Prostate gland (tissue), 2 donors: ENCODE measurements around the gene ENOSF1.

Experiments
- CTCF ChIP-seq, 4 experiments: fragments of 200-600 bp in 2 of 4; fragments of 450-650 bp in 2 of 4; sonication (generic) in 2 of 4; IDR thresholded peaks; 1 replicate in 3 of 4; 2 replicates in 1 of 4; pipeline ENCODE4 v1.5.1; 2016 to 2019; ENCODE audit warnings: antibody characterized with exemption in 4 of 4, mild to moderate bottlenecking in 2 of 4, moderate library complexity in 2 of 4
- POLR2AphosphoS5 ChIP-seq: sonication (generic); formaldehyde crosslinking; IDR thresholded peaks from one replicate; pipeline ENCODE4 v1.6.1; 2017; ENCODE audit warnings: antibody characterized with exemption

- no peak for TF ChIP-seq CTCF (IDR thresholded peaks at IDR 0.05)
- no peak for TF ChIP-seq POLR2AphosphoS5
Observed at GRCh38 chr18:710418-711300, 1.8 kb downstream of the ENOSF1 start.
